GM19035 (cell line): ENCODE data around the gene TMBIM1.

Experiments used
- ATAC-seq: cut with Tn5 transposase; IDR thresholded peaks from one replicate; pipeline ENCODE4 v1.9.1; 2021; ENCODE audit not compliant: unreplicated experiment

TMBIM1 gene

DNA sequence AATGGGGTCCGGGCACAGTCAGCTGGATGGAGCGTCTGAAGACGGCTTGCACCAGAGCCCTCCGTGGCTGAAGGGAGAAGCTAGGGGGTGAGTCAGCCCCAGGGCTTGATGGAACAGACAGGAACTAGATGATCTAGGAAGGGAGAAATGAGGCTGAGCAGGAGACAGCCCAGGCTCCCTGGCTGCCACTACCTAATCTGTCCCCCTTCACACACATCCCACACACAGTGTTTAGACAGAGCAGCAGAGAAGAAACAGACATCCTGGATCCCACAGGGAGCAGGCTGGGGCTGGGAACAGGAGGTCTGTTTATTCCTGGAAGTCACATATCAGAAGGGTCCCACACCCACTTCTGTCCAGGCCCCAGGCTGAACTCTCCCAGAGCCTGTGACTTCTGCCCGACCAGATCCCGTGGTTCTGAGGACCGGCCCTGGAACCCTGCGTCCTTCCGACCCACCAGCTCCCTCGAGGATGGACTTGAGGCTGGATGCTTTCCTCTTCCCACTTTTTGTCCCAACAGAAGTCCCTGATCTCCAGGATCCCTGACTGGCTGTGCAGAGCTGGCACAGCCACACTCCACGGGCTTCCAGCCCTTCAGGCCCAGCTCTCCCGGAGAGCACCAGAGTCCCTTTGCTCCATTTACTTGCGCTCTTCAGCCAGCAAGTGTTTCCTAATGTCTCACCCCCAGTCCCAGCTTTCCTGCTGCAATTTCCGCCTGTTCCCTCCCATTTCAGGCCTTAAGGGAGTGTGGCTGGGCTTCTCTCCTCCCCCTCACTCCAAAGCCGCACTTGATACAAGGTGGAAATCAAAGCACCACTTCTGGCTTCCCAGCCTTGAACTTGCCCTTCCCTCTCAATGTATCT lies 33.0 kb downstream of the TMBIM1 start:
- ATAC-seq = no peak

DNA sequence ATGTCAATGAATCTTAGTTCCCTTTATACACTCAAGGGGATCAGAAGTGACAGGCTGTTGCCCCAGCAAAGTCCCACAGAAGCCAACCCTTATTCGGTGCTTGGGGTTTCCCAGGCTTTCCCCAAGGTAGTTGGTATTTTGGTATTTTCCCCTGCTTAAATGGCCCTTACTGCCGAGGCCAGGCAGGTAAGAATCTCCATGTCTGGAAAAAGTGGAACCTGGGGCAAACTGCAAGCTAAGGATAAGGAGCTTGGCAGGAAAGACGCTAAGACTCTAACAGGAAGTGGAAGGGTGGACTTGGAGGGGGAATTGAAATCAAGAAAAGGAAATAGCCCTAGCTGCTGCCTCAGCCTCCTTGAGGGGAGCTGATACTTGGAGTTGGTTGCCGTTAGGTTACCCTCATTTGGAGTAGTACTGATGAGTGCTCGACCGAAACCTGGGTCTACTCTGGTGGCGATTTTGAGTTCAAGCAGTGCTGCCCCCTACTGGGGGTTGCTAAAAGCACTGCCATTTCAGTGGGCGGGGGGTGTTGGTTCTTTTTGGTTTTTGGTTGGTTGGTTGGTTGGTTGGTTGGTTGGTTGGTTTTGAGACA lies 34.8 kb downstream of the TMBIM1 start:
- ATAC-seq = peak; percentile 62

GRCh38 chr2:218256612-218257350 lies 35.5 kb downstream of the TMBIM1 start:
- ATAC-seq = peak; percentile 3

GRCh38 chr2:218255446-218255845 lies 36.9 kb downstream of the TMBIM1 start:
- ATAC-seq = no peak

- ATAC-seq = no peak
These were observed 39.1 kb downstream of the TMBIM1 start for GRCh38 chr2:218253232-218253625.

- no peak for ATAC-seq
These were observed 39.6 kb downstream of the TMBIM1 start for GRCh38 chr2:218252509-218253231.

- ATAC-seq = no peak
These were observed 42.6 kb downstream of the TMBIM1 start for GRCh38 chr2:218249691-218250090.

- no peak for ATAC-seq
These were observed 47.1 kb downstream of the TMBIM1 start for GRCh38 chr2:218245214-218245613.

GRCh38 chr2:218244665-218245064 lies 47.6 kb downstream of the TMBIM1 start:
- ATAC-seq = no peak

DNA sequence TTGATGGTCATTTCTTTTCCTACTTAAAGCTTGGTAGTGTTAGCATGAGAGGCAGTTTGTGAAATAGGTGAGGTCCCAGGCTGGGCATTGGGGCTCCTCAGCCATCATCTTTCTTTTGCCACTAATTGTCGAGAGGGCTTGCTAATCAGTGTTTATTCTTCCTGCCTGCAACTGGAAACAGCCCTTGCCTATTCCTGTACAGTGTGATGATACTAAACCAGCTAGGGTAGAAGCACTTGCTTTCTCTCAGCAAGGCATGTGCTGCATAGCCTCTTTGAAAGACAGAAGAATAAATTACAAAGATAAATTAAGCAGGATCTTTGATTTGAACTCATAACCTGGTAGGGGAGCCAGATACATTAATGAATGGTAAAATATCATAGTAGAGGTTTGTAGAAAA lies 48.1 kb downstream of the TMBIM1 start:
- ATAC-seq = no peak

DNA sequence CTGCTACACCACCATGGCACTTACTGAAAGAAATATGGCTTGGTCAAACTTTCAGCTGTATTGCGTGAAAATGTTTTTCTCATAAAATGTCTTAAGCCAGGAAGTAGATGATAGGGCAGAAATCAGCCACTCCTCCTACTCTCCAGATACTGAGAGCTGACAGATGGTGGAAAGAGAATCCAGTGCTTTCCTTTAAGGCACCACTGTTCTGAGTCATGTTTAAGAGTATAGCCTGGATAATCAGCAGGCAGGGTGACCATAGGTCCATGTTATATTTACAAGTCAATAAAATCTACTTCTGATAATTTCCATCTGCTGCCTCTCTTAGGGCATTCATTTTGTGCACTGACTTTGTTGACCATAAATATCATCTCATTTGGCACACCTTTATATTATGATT lies 53.4 kb downstream of the TMBIM1 start:
- no peak for ATAC-seq

GRCh38 chr2:218236829-218237228 lies 55.5 kb downstream of the TMBIM1 start:
- ATAC-seq = no peak

GRCh38 chr2:218235017-218235416 lies 57.3 kb downstream of the TMBIM1 start:
- no peak for ATAC-seq

- no peak for ATAC-seq
These were observed 57.8 kb downstream of the TMBIM1 start for GRCh38 chr2:218234521-218234920.

DNA sequence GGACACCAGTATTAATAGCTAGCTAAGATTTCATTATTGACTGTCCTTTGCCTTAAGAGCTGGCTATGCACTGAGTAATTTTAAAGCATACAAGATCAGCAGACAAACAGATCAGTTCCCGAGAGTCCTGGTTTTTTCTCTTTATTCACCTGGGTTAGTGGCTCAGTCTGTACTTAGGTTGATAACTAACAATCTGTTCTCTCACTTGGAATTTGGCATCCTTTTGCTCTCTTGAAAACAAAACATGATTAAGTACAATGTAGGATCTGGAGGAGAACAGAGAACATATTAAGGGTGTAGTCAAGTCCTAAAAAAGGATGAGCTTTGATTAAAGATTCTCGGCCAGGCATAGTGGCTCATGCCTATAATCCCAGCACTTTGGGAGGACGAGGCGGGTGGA lies 58.8 kb downstream of the TMBIM1 start:
- no peak for ATAC-seq

DNA sequence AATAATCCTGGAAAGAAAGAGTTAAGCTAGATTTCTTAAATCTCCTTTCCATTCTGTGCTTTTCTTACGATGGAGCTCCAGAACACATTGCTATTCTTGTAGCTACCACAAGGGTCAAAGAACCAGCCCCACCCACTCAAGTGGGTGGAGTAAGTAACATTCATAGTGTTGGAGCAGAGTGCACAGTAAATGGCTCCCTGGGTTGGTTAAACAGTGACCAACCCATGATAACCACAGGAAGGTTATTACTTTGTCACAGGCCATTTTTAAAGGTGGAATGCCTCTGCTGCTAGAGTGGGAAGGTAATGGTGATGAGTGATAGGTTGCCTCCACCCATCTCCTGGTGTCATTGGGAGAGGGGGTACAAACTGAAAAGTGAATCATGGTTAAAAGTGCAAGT lies 61.4 kb downstream of the TMBIM1 start:
- peak; percentile 45 for ATAC-seq

DNA sequence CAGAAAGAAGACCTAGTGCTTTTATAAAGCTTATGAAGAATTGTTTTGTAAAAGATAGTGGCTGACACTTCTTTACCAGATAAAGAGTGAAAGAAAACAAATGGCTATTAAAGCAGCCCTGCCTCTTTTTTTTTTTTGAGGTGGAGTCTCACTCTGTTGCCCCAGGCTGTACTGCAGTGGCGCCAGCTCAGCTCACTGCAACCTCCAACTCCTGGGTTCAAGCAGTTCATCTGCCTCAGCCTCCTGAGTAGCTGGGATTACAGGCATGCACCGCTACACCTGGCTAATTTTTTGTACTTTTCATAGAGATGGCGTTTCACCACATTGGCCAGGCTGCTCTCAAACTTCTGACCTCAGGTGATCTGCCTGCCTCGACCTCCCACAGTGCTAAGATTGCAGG lies 62.5 kb downstream of the TMBIM1 start:
- no peak for ATAC-seq

DNA sequence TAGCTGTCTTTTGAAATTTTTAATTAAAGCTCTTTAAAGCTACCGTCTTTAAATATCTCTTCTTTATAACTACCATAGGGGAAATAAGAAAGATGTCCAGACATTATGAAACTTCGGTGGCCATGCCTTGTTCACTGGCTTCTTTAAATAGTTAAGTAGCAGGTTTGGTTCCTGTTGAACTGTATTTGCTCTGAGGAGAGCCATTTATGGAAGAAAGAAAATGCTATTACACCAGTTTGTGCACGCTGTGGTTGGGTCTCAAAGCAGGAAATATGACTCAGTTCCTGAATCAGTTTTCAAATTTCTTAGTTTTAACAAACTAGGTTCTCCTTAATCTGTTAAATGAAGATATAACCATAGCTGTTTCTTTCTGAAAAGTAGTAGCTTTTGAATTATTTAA lies 63.1 kb downstream of the TMBIM1 start:
- ATAC-seq = peak; percentile 81

DNA sequence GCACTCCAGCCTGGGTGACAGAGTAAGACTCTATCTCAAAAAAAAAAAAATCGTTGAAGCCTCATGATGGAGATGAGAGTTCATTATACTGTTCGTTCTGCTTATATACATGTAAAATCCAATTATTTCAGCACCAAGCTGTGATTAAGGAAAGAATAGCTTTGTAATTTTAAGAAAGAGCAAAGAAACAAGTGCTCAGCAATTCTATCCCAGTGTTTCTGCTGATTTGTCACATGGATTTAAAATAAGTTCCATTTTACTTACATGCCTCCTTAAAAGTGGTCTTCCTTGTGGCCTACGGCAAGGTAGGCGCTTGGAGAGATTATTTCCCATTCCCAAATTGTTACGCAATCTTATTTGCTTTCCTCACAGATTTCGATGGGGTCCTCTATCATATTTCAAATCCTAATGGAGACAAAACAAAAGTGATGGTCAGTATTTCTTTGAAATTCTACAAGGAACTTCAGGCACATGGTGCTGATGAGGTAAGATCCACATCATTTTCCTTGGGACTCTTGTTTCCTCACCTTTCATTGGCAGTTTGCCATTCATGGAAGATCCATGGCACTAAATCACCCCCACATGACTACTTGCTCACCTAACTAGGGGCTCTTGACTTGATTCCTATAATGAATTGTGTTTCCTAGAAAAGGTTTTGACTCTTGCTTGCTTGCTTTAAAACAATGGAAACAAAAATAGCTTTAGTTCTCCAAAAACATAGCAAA lies 63.8 kb downstream of the TMBIM1 start:
- ATAC-seq = no peak

GRCh38 chr2:218226903-218227302 lies 65.4 kb downstream of the TMBIM1 start:
- ATAC-seq = no peak
